Ovary (tissue), 3 donors: ENCODE results near the gene MPRIP.

Experiments
- EP300 ChIP-seq: sonication (generic); formaldehyde crosslinking; IDR thresholded peaks from one replicate; pipeline ENCODE4 v1.6.1; 2017; ENCODE audit warnings: antibody characterized with exemption
- POLR2A ChIP-seq: fragments of 450-650 bp; IDR thresholded peaks from one replicate; pipeline ENCODE4 v1.6.1; 2017; ENCODE audit warnings: antibody characterized with exemption, mild to moderate bottlenecking, moderate library complexity
- TF ChIP-seq, protein P1 (sequence below), 3 donors: fragments of 450-650 bp in 2 of 3; fragments of 200-600 bp in 1 of 3; IDR thresholded peaks; one replicate each; pipeline versions ENCODE4 v1.5.1 to v1.8.0; 2016 to 2022; ENCODE audit warnings: antibody characterized with exemption in 3 of 3, mild to moderate bottlenecking in 1 of 3
- donor health status: DM: no; HTN: no; CAD: no.

DNA sequence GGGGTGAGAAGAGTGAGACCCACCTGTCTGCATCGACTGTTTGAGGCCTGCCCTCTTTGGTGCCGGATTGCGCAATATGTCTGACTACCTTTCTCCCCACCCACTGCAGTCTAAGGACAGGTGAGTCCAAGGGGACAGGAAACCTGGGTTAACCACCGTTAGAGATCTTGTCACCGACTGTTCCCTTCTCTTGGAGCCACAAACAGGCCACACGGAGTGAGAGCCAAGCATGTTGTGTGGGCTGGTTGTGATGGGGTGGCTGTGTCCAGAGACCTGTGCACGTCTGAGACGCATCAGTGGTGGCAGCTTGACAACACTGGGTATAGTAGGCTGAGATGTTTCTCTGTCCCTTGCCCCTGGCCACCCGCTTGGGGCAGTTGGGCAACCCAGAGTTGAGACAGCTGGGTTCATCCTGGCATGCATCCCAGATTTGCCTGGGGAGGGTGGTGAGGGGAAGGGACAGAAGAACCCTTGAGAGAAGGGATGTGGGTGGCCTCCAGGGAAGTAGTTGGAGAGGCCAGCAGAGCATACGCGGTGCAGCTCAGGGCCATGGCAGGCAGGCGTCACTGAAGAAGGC, 21.4 kb downstream of the MPRIP start:
- TF ChIP-seq, protein P1, sequence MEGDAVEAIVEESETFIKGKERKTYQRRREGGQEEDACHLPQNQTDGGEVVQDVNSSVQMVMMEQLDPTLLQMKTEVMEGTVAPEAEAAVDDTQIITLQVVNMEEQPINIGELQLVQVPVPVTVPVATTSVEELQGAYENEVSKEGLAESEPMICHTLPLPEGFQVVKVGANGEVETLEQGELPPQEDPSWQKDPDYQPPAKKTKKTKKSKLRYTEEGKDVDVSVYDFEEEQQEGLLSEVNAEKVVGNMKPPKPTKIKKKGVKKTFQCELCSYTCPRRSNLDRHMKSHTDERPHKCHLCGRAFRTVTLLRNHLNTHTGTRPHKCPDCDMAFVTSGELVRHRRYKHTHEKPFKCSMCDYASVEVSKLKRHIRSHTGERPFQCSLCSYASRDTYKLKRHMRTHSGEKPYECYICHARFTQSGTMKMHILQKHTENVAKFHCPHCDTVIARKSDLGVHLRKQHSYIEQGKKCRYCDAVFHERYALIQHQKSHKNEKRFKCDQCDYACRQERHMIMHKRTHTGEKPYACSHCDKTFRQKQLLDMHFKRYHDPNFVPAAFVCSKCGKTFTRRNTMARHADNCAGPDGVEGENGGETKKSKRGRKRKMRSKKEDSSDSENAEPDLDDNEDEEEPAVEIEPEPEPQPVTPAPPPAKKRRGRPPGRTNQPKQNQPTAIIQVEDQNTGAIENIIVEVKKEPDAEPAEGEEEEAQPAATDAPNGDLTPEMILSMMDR (IDR thresholded peaks at IDR 0.05), result no peak
- no peak for TF ChIP-seq EP300
- no peak for TF ChIP-seq POLR2A
